H1 (cell line): ENCODE results near the gene PLGRKT. TPM values are rescaled to one million over a fixed set of nuclear protein-coding genes. Genes with fewer than 3 reads are reported as not detected.

Experiments
- CTCF ChIA-PET: fragments of 300-600 bp; sonication (Branson Sonifier 250); formaldehyde crosslinking; loops from one replicate; lab custom pipeline; 2021; ENCODE audit not compliant: partially characterized antibody; lab: Charles Lee
- POLR2A ChIA-PET: fragments of 300-600 bp; sonication (Branson Sonifier 250); formaldehyde crosslinking; loops from one replicate; lab custom pipeline; 2021; ENCODE audit warnings: inconsistent platforms; ENCODE audit not compliant: partially characterized antibody; lab: Charles Lee
- DNase-seq, 2 experiments: peaks; one replicate each; pipeline versions ENCODE4 v3.0.0 to v3.0.0-alpha.2; 2010 to 2022; ENCODE audit warnings: low spot score in 2 of 2, low read depth in 1 of 2, mixed read lengths in 1 of 2
- FAIRE-seq: peaks from 2 replicates; lab custom pipeline; 2011; peaks lifted over from hg19 to GRCh38; lab: Jason Lieb, UNC
- H2AFZ ChIP-seq: 2 replicates; pipeline ENCODE4 v1.8.1; 2012; ENCODE audit warnings: low read length, inconsistent platforms
- H2AK5ac ChIP-seq: 2 replicates; pipeline ENCODE4 v1.6.1; 2013; ENCODE audit warnings: low read depth, low read length
- H2BK120ac ChIP-seq: replicated peaks from 2 replicates; pipeline ENCODE3; 2013; ENCODE audit warnings: low read depth, low read length, inconsistent platforms
- H2BK12ac ChIP-seq: 2 replicates; pipeline ENCODE4 v1.6.1; 2013; ENCODE audit warnings: low read depth, low read length
- H2BK15ac ChIP-seq: 2 replicates; pipeline ENCODE4 v1.6.1; 2013; ENCODE audit warnings: low read length
- H2BK20ac ChIP-seq: 2 replicates; pipeline ENCODE4 v1.6.1; 2013; ENCODE audit warnings: low read length
- H2BK5ac ChIP-seq: 2 replicates; pipeline ENCODE4 v1.6.1; 2013; ENCODE audit warnings: low read depth, low read length
- H3K14ac ChIP-seq: 2 replicates; pipeline ENCODE4 v1.6.1; 2013; ENCODE audit warnings: inconsistent platforms; ENCODE audit not compliant: insufficient read length
- H3K18ac ChIP-seq: 2 replicates; pipeline ENCODE4 v1.6.1; 2013; ENCODE audit warnings: low read length; ENCODE audit errors: extremely low read depth
- H3K23ac ChIP-seq: 2 replicates; pipeline ENCODE4 v1.6.1; 2013; ENCODE audit warnings: inconsistent platforms; ENCODE audit not compliant: insufficient read length
- H3K23me2 ChIP-seq: 2 replicates; pipeline ENCODE4 v1.6.1; 2013; ENCODE audit warnings: low read depth, low read length
- H3K27ac ChIP-seq: 2 replicates; pipeline ENCODE4 v1.6.1; 2011; ENCODE audit warnings: low read depth, low read length, inconsistent platforms
- H3K27me3 ChIP-seq, 4 experiments: replicated peaks in 1 of 4; 1 replicate in 1 of 4; 2 replicates in 3 of 4; pipeline versions ENCODE4 v1.6.1 to v1.8.1; 2011 to 2013; ENCODE audit warnings: low read length in 3 of 4, mild to moderate bottlenecking in 3 of 4, inconsistent platforms in 2 of 4, mixed read lengths in 2 of 4, moderate library complexity in 1 of 4; ENCODE audit not compliant: control insufficient read depth in 3 of 4, insufficient read depth in 3 of 4; ENCODE audit errors: extremely low read depth in 1 of 4
- H3K36me3 ChIP-seq, 4 experiments: 2 replicates each; pipeline versions ENCODE4 v1.6.1 to v1.8.1; 2011 to 2013; ENCODE audit warnings: mild to moderate bottlenecking in 4 of 4, low read length in 3 of 4, moderate library complexity in 2 of 4, control low read depth in 1 of 4, inconsistent platforms in 1 of 4; ENCODE audit not compliant: insufficient read depth in 4 of 4, control insufficient read depth in 2 of 4
- H3K4ac ChIP-seq: replicated peaks from 2 replicates; pipeline ENCODE3; 2013; ENCODE audit warnings: low read length, low read depth, mixed read lengths, inconsistent platforms; ENCODE audit not compliant: insufficient read length
- H3K4me1 ChIP-seq, 4 experiments: replicated peaks in 1 of 4; 1 replicate in 1 of 4; 2 replicates in 3 of 4; pipeline versions ENCODE4 v1.6.1 to v1.8.1; 2011 to 2013; ENCODE audit warnings: low read length in 3 of 4, inconsistent platforms in 2 of 4, mixed read lengths in 1 of 4; ENCODE audit not compliant: insufficient read depth in 4 of 4, control insufficient read depth in 3 of 4
- H3K4me2 ChIP-seq, 2 experiments: 2 replicates each; pipeline versions ENCODE4 v1.6.1 to v1.8.1; 2011 to 2013; ENCODE audit warnings: low read depth in 2 of 2, low read length in 2 of 2, control low read depth in 1 of 2, inconsistent platforms in 1 of 2, mild to moderate bottlenecking in 1 of 2; ENCODE audit not compliant: insufficient read depth in 1 of 2
- H3K4me3 ChIP-seq, 4 experiments: fragments of 200-600, 300-600 bp in 1 of 4; sonication (generic), shearing (Covaris generic), sonication (Bioruptor Twin) in 1 of 4; 2 replicates each; pipeline versions ENCODE4 v1.5.1 to v1.8.1; 2011 to 2016; ENCODE audit warnings: low read length in 4 of 4, low read depth in 3 of 4, control low read depth in 2 of 4, inconsistent platforms in 2 of 4, mild to moderate bottlenecking in 2 of 4, mixed read lengths in 1 of 4, moderate library complexity in 1 of 4; ENCODE audit not compliant: insufficient read depth in 2 of 4; ENCODE audit errors: extremely low read depth in 1 of 4
- H3K56ac ChIP-seq: replicated peaks from 2 replicates; pipeline ENCODE3; 2013; ENCODE audit warnings: low read depth, mild to moderate bottlenecking, mixed read lengths, low read length, inconsistent platforms; ENCODE audit not compliant: insufficient read length
- H3K79me1 ChIP-seq: 2 replicates; pipeline ENCODE4 v1.6.1; 2013; ENCODE audit warnings: low read depth, low read length, control low read depth
- H3K79me2 ChIP-seq, 2 experiments: 2 replicates each; pipeline versions ENCODE4 v1.6.1 to v1.8.1; 2012 to 2013; ENCODE audit warnings: low read length in 2 of 2, mild to moderate bottlenecking in 2 of 2, inconsistent platforms in 1 of 2; ENCODE audit not compliant: insufficient read depth in 2 of 2, control insufficient read depth in 1 of 2
- H3K9ac ChIP-seq, 4 experiments: replicated peaks in 1 of 4; 1 replicate in 1 of 4; 2 replicates in 3 of 4; pipeline versions ENCODE4 v1.6.1 to v1.8.1; 2011 to 2013; ENCODE audit warnings: low read depth in 3 of 4, low read length in 3 of 4, control low read depth in 2 of 4, mild to moderate bottlenecking in 2 of 4, moderate library complexity in 2 of 4, inconsistent platforms in 1 of 4; ENCODE audit errors: extremely low read depth in 1 of 4
- H3K9me3 ChIP-seq, 2 experiments: 2 replicates each; pipeline versions ENCODE4 v1.6.1 to v1.8.1; 2012 to 2013; ENCODE audit warnings: mild to moderate bottlenecking in 2 of 2, moderate library complexity in 2 of 2, control low read depth in 1 of 2, inconsistent platforms in 1 of 2, low read depth in 1 of 2, low read length in 1 of 2, mixed read lengths in 1 of 2; ENCODE audit not compliant: insufficient read depth in 2 of 2
- H4K20me1 ChIP-seq, 2 experiments: replicated peaks in 1 of 2; 2 replicates each; pipeline versions ENCODE3 to v1.8.1; 2011 to 2013; ENCODE audit warnings: inconsistent platforms in 2 of 2, low read length in 2 of 2, mild to moderate bottlenecking in 1 of 2; ENCODE audit not compliant: insufficient read depth in 2 of 2, control insufficient read depth in 1 of 2
- H4K5ac ChIP-seq: 2 replicates; pipeline ENCODE4 v1.6.1; 2013; ENCODE audit warnings: low read length, low read depth, mixed read lengths, inconsistent platforms; ENCODE audit not compliant: insufficient read length
- H4K8ac ChIP-seq: 2 replicates; pipeline ENCODE4 v1.8.0; 2013; ENCODE audit warnings: mild to moderate bottlenecking, moderate library complexity, low read length, inconsistent platforms; ENCODE audit not compliant: insufficient read depth; ENCODE audit errors: extremely low read depth
- H4K91ac ChIP-seq: replicated peaks from 2 replicates; pipeline ENCODE3; 2013; ENCODE audit warnings: low read length, mixed read lengths, inconsistent platforms; ENCODE audit not compliant: insufficient read length
- BACH1 ChIP-seq: IDR thresholded peaks from 2 replicates; pipeline ENCODE4 v1.6.1; 2012; ENCODE audit warnings: low read length, improper control_type of control experiment
- BCL11A ChIP-seq, 2 experiments: IDR thresholded peaks; one replicate each; pipeline ENCODE4 v1.6.1; 2011; ENCODE audit warnings: low read depth in 2 of 2, low read length in 2 of 2, mild to moderate bottlenecking in 2 of 2
- CEBPB ChIP-seq: IDR thresholded peaks from 2 replicates; pipeline ENCODE4 v1.6.1; 2012; ENCODE audit warnings: low read depth, low read length
- EZH2 ChIP-seq: fragments of 200-600 bp; sonication (generic); IDR thresholded peaks from 2 replicates; pipeline ENCODE4 v1.7.1; 2012; ENCODE audit warnings: low read depth, mild to moderate bottlenecking, moderate library complexity, low read length, inconsistent platforms; ENCODE audit not compliant: severe bottlenecking
- GABPA ChIP-seq: IDR thresholded peaks from 2 replicates; pipeline ENCODE4 v1.6.1; 2011; ENCODE audit warnings: mild to moderate bottlenecking, low read length, moderate library complexity, borderline replicate concordance; ENCODE audit not compliant: insufficient read depth
- HDAC6 ChIP-seq: IDR thresholded peaks from one replicate; pipeline ENCODE4 v1.7.1; 2012; ENCODE audit warnings: low read depth, mild to moderate bottlenecking, inconsistent platforms, low read length, moderate library complexity
- NANOG ChIP-seq: IDR thresholded peaks from 2 replicates; pipeline ENCODE4 v1.6.1; 2011; ENCODE audit warnings: low read length, low read depth, mild to moderate bottlenecking, inconsistent platforms; ENCODE audit not compliant: insufficient read depth, poor library complexity, severe bottlenecking
- TAF1 ChIP-seq: IDR thresholded peaks from 2 replicates; pipeline ENCODE4 v1.6.1; 2011; ENCODE audit warnings: mild to moderate bottlenecking, low read depth, low read length
- TEAD4 ChIP-seq: IDR thresholded peaks from 2 replicates; pipeline ENCODE4 v1.6.1; 2012; ENCODE audit warnings: low read depth, low read length, inconsistent platforms, mixed read lengths
- polyA plus RNA-seq, 7 experiments: library from polyadenylated mRNA; depleted of rRNA in 3 of 7; stranded (reverse) in 5 of 7; unstranded in 2 of 7; fragments of >200 nt in 5 of 7; fragments of 200-250 nt in 2 of 7; gene quantifications; 1 replicate in 5 of 7; 2 replicates in 1 of 7; 4 replicates in 1 of 7; pipeline versions ENCODE4 v1.2.1 to v1.2.3, GENCODE V29; 2011 to 2013; ENCODE audit warnings: missing spikeins in 2 of 7, mixed read lengths in 2 of 7
- total RNA-seq: library from RNA; stranded (reverse); fragmentation: NEBNext Ultra II Directional; extraction: Animal tissue kit (Norgen Biotek cat#: 25700); gene quantifications from 2 replicates; pipeline ENCODE4 v1.2.1, GENCODE V29; 2021
- TF ChIP-seq, protein P1 (sequence below): IDR thresholded peaks from 2 replicates; pipeline ENCODE4 v1.6.1; 2012; ENCODE audit warnings: low read length, inconsistent platforms

The PLGRKT gene
- total and polyA plus RNA-seq, 2 of the 8 experiments (the other 6 are each of a cell fraction or from before 2014, with no cell fraction given), result 5.4 to 15.7 TPM

DNA sequence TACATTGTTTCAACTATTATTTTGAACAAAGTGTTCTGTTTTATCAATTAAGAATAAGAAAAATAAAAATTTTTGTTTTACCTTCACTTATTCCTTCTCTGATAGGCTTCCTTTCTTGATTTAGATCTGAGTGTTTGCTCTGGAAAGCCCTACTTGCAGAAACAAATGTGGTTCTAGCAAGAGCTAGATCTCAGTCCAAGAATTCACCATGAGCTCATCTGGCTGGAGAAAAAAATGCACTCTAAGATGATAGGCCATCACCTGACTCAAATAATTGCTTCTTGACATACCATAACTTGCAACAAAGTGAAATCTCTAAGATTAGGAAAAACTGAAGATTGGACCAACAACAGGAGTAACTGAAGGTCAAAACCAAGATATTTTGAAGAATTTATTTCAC lies 126.9 kb downstream of the PLGRKT start:
- Histone ChIP-seq H2AK5ac (no peak overlapping the region), H3K9me3 (no peaks in the 10 kb centered on the region), H3K23ac (no peak overlapping the region), H2BK12ac (no peak overlapping the region), H4K5ac (no peak overlapping the region), H3K79me1 (no peaks in the 10 kb centered on the region), H3K56ac (no peak overlapping the region), H4K8ac (no peak overlapping the region), H3K4me3 (no peak overlapping the region), H3K4me1 (no peaks in the 10 kb centered on the region), H3K4me2 (no peak overlapping the region), H2BK5ac (no peak overlapping the region), H3K27ac (no peak overlapping the region), H3K4ac (no peak overlapping the region), H3K9ac (no peak overlapping the region), H2BK20ac (no peak overlapping the region), H2AFZ (no peak overlapping the region), H4K91ac (no peak overlapping the region), H2BK120ac (no peak overlapping the region), H3K79me2 (no peaks in the 10 kb centered on the region), H3K14ac (no peak overlapping the region), H3K27me3 (no peaks in the 10 kb centered on the region), H2BK15ac (no peak overlapping the region), H3K36me3 (no peaks in the 10 kb centered on the region), H4K20me1 (no peaks in the 10 kb centered on the region), H3K18ac (no peak overlapping the region), H3K23me2 (no peaks in the 10 kb centered on the region)
- no peak for TF ChIP-seq GABPA
- TF ChIP-seq TEAD4, result no peak
- TF ChIP-seq HDAC6, result no peak
- TF ChIP-seq EZH2, result no peak
- TF ChIP-seq TAF1, result no peak
- TF ChIP-seq BACH1, result no peak
- no peak for TF ChIP-seq NANOG
- no peak for TF ChIP-seq BCL11A (IDR thresholded peaks at IDR 0.05; ENCODE audit: low read depth in 2 of 2, low read length in 2 of 2)
- TF ChIP-seq, protein P1, sequence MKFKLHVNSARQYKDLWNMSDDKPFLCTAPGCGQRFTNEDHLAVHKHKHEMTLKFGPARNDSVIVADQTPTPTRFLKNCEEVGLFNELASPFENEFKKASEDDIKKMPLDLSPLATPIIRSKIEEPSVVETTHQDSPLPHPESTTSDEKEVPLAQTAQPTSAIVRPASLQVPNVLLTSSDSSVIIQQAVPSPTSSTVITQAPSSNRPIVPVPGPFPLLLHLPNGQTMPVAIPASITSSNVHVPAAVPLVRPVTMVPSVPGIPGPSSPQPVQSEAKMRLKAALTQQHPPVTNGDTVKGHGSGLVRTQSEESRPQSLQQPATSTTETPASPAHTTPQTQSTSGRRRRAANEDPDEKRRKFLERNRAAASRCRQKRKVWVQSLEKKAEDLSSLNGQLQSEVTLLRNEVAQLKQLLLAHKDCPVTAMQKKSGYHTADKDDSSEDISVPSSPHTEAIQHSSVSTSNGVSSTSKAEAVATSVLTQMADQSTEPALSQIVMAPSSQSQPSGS, result no peak
- TF ChIP-seq CEBPB, result no peak
- ChIA-PET CTCF (interaction anchor here (1.2 to 1.6 kb wide), 2 partner anchors 61 to 125 kb away, joined by 3 read pairs; partner anchors contain the start of gene INSL6), POLR2A (no interaction called here)
- DNase-seq, result no peak
- FAIRE-seq, result no peak
